Renal cortex interstitium (tissue), 11 donors: Measurements from ENCODE around the gene OR6B3. TPM values are rescaled to one million over a fixed set of nuclear protein-coding genes. Genes with fewer than 3 reads are reported as not detected.
"Not testable (repeated sequence)": the region's sequence is repeated elsewhere in the genome, so short reads cannot be mapped to it uniquely, and the experiment has no call there.

Experiments
- DNase-seq, 11 donors: peaks; one replicate each; pipeline ENCODE4 v3.0.0-alpha.2; 2013; ENCODE audit warnings: low read depth in 9 of 11, low spot score in 4 of 11; ENCODE audit errors: extremely low read depth in 1 of 11
- polyA plus RNA-seq, 3 donors: library from polyadenylated mRNA; unstranded; fragments of 120-200 nt; gene quantifications; one replicate each; pipeline ENCODE4 v1.2.1, GENCODE V29; 2013; ENCODE audit not compliant: insufficient read length in 3 of 3

The OR6B3 gene
- polyA plus RNA-seq, 3 donors, result not detected

GRCh38 chr2:240050278-240050677 lies 3.0 kb downstream of the OR6B3 start:
- no peak for DNase-seq

DNA sequence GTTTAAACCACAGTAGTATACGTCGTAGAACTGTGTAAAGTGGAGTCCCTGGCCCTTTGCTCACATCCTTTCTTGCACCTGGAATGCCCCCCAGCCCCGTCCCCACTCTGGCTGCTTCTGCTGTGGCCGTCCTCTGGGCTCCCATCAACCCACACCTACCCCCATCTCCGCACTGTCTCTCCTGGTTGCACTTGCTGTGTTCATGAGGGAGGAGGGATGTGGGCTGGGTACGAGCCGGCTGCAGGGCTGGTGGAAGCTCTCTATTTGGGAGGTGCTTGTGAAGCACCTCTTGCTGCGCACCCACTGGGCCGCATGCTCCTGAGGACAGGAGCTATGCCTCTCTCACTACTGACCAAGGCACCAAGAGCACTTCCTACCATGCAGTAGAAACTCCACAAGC lies 5.1 kb downstream of the OR6B3 start:
- no peak for DNase-seq

DNA sequence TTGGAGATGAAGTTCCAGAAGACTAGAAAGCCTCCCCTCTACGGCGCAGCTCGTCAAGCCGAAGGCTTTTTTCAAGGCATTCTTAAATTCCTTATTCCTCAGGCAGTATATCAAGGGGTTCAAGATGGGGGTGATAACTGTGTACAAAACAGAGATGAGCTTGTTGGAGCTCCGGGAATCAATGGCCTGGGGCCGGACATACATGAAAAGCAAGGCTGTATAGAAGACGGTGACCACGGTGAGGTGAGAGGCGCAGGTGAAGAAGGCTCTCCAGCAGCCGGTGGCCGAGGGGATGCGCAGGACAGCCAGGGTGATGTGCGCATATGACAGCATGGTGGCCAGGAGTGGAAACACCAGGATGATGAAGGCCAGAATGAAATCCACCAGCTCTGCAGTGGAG lies 8.2 kb downstream of the OR6B3 start:
- no peak for DNase-seq

GRCh38 chr2:240044096-240044495 lies 9.2 kb downstream of the OR6B3 start:
- DNase-seq, result not testable (repeated sequence)

DNA sequence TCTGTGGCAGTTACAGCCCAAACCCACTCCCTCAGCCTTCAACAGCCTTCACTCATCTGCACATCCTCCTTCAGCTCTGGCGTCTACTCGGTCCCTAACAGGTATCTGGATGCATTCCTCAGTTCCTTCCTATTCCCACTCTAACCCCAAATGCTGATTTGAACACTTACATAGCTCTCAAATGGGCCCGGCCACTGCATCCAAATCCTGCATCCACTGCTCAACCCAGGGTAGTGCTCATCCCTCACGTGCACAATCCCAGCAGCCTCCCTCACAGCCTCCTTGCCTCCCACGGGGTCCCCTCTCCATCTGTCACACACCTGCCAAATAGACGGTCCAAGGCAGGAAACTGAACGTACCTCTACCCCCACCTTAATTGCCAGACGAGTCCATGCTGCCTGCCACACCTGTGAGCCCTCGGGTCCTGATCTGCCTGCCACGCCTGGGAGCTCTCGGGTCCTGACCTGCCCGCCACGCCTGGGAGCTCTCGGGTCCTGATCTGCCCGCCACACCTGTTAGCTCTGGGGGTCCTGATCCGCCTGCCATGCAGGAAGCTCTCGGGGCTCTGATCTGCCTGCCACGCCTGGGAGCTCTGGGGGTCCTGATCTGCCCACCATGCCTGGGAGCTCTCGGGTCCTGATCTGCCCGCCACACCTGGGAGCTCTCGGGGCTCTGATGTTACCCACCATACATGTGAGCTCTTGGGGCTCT lies 9.9 kb downstream of the OR6B3 start:
- DNase-seq, result no peak

DNA sequence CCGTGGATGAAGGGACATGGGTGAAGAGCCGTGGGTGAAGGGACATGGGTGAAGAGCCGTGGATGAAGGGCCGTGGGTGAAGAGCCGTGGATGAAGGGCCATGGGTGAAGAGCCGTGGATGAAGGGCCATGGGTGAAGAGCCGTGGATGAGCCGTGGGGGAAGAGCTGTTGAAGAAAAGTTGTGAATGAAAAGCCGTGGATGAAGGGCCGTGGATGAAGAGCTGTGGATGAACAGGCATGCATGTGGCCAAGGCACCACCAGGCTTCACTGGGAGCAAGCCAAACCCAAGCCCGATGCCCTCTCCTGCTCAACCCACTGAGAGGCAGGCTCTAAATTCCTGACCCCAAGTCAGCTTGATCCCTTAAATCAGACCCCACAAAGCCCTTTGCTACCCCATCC lies 10.6 kb downstream of the OR6B3 start:
- no peak for DNase-seq

GRCh38 chr2:240041363-240041762 lies 12.0 kb downstream of the OR6B3 start:
- DNase-seq, result no peak

DNA sequence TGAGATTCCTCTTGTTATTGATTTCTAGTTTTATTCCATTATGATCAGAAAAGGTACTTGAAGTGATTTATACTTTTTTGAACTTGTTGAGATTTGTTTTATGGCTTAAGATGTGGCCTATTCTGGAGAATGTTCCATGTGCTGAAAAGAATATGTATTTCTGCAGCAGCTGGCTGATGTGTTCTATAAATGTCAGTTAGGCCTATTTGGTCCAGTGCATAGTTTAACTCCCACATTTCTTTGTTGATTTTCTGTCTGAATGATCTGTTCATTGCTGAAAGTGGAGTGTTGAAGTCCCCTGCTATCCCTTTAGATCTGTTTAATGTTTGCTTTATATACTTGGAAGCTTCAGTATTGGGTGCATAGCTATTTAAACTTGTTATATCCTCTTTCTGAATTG lies 16.0 kb downstream of the OR6B3 start:
- DNase-seq, result peak in 9 of 11 donors; percentile 2 to 63 (median 29)

DNA sequence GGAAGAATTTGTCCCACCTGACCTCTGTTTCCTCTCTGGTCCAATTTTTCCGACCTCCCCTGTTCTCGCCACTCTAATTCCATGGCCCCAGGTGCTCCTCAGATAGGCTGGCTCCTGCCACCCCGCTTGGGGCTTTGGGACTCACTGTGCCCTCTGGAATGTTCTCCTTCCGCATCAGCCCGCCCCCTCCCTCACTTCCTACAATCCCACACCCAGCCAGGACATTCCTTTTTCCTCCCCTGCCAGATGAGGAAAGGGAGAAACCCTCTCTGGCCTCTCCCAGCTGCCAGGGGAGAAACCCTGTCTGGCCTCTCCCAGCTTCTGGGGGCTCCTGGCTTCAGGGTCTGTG lies 20.0 kb downstream of the OR6B3 start:
- no peak for DNase-seq

GRCh38 chr2:240032406-240033329 lies 20.7 kb downstream of the OR6B3 start:
- DNase-seq, result no peak

- DNase-seq, result no peak
Measured at GRCh38 chr2:240030379-240031094, 22.8 kb downstream of the OR6B3 start, which contains the start of gene OR6B2. Gene OR6B2, minus strand, starts transcription at chr2:240030429. Its CDS starts 0 bp downstream, at chr2:240030429.

DNA sequence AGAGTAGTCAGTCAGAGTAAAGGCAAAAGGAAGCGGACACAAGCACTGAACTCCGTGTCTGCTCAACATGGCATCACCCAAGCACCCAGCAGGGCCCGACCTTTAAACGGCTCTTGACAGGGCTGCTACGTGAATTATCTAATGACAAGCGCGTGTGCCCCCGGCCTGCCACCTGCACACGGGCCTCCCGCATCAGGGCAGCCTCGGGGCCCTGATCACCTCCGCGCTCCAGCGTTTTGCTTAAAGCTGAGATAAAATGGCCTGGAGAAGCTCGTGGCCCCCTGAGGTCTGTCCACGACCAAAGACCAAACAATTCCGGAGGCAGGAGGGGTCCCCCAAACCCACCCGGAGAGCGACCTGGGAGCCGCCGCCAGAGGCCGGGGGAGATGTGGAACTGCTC lies 28.6 kb downstream of the OR6B3 start:
- peak in 1 of 11 donors; percentile 5 for DNase-seq

GRCh38 chr2:240023792-240024191 lies 29.5 kb downstream of the OR6B3 start:
- DNase-seq, result no peak

GRCh38 chr2:240021488-240022104 lies 31.7 kb downstream of the OR6B3 start:
- DNase-seq, result peak in 8 of 11 donors; percentile 6 to 42 (median 32)

DNA sequence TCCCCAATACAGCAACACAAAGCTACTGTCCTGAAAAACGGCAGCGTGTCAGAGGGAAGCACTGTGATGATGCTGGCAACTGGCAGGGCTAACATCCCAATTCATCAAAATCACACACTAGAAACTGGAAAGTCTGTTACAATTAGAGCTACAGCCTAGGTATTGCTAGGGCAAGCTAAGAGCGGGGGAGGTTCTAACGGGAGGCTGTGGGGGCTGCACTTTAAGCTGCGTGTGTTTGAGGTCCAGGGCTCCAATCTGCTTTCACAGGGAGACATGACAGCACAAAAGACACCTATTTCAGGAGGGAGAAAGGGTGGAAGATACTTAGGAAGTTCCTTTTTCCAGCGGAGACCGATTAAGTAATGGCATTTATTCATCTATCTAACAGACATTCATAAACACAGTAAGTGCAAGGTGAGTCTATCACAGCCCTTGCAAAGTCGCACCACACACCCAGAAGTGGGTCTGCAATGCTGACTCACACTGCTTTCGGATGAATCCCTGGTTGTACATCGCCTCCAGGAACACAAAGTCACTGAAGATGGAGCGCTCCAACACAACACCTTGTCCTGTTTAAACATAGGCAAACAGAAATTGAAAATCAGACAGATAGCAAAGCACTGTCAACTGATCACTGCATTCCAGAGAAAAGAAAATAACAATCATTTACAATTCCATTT lies 35.1 kb downstream of the OR6B3 start:
- no peak for DNase-seq

DNA sequence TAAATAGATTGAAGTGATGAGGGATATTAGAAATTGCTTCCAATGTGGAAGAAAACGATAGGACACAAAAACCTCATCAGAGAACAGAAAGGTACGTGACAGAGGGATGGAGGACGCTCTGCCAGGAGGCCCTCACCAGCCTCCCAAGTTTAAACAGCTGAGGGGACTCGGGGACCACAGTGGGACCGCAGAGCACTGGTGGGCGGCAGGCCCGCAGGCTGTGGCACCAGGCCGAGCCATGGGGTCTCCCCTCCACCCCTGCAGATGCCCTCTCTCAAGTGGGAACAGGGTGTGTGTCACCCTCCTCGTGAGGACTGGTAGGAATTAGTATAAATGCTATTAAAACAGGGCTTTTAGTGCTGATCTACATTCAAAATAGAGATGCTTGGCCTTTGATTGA lies 39.0 kb downstream of the OR6B3 start:
- no peak for DNase-seq

DNA sequence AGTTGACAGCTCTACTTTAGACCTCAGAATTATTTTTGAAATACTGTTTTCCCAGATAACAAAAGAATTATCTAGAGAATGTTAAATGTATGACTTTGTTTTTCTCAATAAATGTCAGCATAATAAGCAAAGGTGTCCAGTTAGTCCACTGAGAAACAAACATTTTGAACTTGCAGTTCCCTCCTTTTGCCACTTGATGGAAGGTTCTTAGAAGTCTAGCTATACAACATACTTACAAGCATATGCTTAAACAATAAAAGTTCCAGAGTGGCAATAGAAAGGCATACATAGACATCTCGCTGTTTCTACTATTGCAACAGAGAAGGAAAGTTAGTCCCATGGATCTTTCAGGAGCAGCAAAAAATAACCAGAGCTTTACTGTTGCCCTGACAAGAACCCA lies 40.0 kb downstream of the OR6B3 start:
- DNase-seq, result no peak

DNA sequence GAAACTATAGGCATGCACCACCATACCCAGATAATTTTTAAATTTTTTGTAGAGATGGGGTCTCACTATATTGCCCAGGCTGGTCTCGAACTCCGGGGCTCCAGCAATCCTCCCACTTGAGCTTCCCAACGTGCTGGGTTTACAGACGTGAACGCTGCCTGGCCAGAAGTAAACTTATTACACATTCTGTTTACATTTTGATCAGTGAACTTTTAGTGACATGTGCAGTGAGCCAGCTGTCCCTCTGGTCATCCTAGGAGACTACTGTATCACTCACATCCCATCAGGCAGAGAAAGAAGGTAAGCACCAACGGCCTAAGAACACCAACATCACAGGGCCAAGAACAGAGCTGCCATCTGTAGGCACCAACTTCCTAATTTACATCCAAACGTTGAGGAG lies 50.3 kb downstream of the OR6B3 start:
- DNase-seq, result no peak

GRCh38 chr2:240000671-240001070 lies 52.6 kb downstream of the OR6B3 start:
- DNase-seq, result no peak
